Liver (tissue), 3 donors: ENCODE data around the gene SERPINB8.

Source experiments
- EGR1 ChIP-seq, 2 donors: IDR thresholded peaks; 2 replicates each; pipeline ENCODE4 v1.6.1; 2016 to 2018; ENCODE audit warnings: antibody characterized with exemption in 2 of 2, low read depth in 2 of 2
- HNF4A ChIP-seq, 2 donors: conservative IDR thresholded peaks; 2 replicates each; pipeline ENCODE4 v1.6.1; 2016; ENCODE audit warnings: antibody characterized with exemption in 2 of 2, mild to moderate bottlenecking in 2 of 2
- JUND ChIP-seq, 2 donors: IDR thresholded peaks; 2 replicates each; pipeline ENCODE4 v1.6.1; 2016; ENCODE audit warnings: antibody characterized with exemption in 2 of 2
- RAD21 ChIP-seq, 2 donors: IDR thresholded peaks; 2 replicates each; pipeline ENCODE4 v1.6.1; 2016; ENCODE audit warnings: antibody characterized with exemption in 2 of 2, mild to moderate bottlenecking in 2 of 2
- SP1 ChIP-seq: IDR thresholded peaks from 2 replicates; pipeline ENCODE4 v1.6.1; 2018; ENCODE audit warnings: antibody characterized with exemption, mild to moderate bottlenecking
- YY1 ChIP-seq: IDR thresholded peaks from 2 replicates; pipeline ENCODE4 v1.6.1; 2016; ENCODE audit warnings: antibody characterized with exemption, mild to moderate bottlenecking
- TF ChIP-seq, protein P1 (sequence below): IDR thresholded peaks from 2 replicates; pipeline ENCODE4 v1.6.1; 2016; ENCODE audit warnings: antibody characterized with exemption
- TF ChIP-seq, protein P2 (sequence below): fragments of 150-350 bp; IDR thresholded peaks from 2 replicates; pipeline ENCODE4 v1.5.1; 2017; ENCODE audit warnings: improper control_type of control experiment, low read depth, low read length; ENCODE audit not compliant: missing input control
- TF ChIP-seq, protein P3 (sequence below): IDR thresholded peaks from 2 replicates; pipeline ENCODE4 v1.6.1; 2016; ENCODE audit warnings: antibody characterized with exemption
- TF ChIP-seq, protein P4 (sequence below): IDR thresholded peaks from 2 replicates; pipeline ENCODE4 v1.6.1; 2016; ENCODE audit warnings: antibody characterized with exemption, mild to moderate bottlenecking
- TF ChIP-seq, protein P5 (sequence below): IDR thresholded peaks from 2 replicates; pipeline ENCODE4 v1.6.1; 2016; ENCODE audit warnings: antibody characterized with exemption
- donor health status: healthy.
- donor health status: healthy.

DNA sequence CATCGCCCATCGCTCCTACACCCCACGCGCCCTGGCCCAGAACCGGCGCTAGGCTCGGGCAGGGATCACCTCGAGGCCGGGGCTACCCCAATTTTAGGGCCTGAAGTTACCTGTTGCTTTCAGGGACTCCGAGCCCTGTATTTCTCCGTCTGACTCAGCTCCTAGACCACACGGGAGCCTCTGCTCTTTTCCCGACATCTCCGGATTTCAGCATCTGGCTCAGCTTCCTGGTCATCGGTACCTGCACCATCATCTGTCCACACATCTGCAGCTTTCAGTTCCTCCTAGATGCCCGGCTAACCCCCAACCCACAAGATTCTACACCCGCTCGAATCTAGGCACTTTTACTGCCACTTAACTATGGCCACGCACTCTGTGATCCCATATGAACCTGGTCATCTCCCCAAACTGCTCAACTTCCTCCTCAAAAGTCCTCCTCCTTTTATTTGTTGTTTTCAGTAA, 32.9 kb upstream of the SERPINB8 start:
- TF ChIP-seq, protein P1, sequence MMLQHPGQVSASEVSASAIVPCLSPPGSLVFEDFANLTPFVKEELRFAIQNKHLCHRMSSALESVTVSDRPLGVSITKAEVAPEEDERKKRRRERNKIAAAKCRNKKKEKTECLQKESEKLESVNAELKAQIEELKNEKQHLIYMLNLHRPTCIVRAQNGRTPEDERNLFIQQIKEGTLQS, result no peak
- TF ChIP-seq, protein P2, sequence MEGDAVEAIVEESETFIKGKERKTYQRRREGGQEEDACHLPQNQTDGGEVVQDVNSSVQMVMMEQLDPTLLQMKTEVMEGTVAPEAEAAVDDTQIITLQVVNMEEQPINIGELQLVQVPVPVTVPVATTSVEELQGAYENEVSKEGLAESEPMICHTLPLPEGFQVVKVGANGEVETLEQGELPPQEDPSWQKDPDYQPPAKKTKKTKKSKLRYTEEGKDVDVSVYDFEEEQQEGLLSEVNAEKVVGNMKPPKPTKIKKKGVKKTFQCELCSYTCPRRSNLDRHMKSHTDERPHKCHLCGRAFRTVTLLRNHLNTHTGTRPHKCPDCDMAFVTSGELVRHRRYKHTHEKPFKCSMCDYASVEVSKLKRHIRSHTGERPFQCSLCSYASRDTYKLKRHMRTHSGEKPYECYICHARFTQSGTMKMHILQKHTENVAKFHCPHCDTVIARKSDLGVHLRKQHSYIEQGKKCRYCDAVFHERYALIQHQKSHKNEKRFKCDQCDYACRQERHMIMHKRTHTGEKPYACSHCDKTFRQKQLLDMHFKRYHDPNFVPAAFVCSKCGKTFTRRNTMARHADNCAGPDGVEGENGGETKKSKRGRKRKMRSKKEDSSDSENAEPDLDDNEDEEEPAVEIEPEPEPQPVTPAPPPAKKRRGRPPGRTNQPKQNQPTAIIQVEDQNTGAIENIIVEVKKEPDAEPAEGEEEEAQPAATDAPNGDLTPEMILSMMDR, result no peak
- TF ChIP-seq SP1 (no peak), YY1 (no peak), HNF4A (conservative IDR thresholded peaks at IDR 0.05) (no peak), RAD21 (IDR thresholded peaks at IDR 0.05) (no peak), EGR1 (IDR thresholded peaks at IDR 0.05; ENCODE audit: low read depth in 2 of 2) (no peak), JUND (IDR thresholded peaks at IDR 0.05) (no peak)
- TF ChIP-seq, protein P3, sequence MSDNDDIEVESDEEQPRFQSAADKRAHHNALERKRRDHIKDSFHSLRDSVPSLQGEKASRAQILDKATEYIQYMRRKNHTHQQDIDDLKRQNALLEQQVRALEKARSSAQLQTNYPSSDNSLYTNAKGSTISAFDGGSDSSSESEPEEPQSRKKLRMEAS, result no peak
- TF ChIP-seq, protein P4, sequence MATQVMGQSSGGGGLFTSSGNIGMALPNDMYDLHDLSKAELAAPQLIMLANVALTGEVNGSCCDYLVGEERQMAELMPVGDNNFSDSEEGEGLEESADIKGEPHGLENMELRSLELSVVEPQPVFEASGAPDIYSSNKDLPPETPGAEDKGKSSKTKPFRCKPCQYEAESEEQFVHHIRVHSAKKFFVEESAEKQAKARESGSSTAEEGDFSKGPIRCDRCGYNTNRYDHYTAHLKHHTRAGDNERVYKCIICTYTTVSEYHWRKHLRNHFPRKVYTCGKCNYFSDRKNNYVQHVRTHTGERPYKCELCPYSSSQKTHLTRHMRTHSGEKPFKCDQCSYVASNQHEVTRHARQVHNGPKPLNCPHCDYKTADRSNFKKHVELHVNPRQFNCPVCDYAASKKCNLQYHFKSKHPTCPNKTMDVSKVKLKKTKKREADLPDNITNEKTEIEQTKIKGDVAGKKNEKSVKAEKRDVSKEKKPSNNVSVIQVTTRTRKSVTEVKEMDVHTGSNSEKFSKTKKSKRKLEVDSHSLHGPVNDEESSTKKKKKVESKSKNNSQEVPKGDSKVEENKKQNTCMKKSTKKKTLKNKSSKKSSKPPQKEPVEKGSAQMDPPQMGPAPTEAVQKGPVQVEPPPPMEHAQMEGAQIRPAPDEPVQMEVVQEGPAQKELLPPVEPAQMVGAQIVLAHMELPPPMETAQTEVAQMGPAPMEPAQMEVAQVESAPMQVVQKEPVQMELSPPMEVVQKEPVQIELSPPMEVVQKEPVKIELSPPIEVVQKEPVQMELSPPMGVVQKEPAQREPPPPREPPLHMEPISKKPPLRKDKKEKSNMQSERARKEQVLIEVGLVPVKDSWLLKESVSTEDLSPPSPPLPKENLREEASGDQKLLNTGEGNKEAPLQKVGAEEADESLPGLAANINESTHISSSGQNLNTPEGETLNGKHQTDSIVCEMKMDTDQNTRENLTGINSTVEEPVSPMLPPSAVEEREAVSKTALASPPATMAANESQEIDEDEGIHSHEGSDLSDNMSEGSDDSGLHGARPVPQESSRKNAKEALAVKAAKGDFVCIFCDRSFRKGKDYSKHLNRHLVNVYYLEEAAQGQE, result no peak
- TF ChIP-seq, protein P5, sequence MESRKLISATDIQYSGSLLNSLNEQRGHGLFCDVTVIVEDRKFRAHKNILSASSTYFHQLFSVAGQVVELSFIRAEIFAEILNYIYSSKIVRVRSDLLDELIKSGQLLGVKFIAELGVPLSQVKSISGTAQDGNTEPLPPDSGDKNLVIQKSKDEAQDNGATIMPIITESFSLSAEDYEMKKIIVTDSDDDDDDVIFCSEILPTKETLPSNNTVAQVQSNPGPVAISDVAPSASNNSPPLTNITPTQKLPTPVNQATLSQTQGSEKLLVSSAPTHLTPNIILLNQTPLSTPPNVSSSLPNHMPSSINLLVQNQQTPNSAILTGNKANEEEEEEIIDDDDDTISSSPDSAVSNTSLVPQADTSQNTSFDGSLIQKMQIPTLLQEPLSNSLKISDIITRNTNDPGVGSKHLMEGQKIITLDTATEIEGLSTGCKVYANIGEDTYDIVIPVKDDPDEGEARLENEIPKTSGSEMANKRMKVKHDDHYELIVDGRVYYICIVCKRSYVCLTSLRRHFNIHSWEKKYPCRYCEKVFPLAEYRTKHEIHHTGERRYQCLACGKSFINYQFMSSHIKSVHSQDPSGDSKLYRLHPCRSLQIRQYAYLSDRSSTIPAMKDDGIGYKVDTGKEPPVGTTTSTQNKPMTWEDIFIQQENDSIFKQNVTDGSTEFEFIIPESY, result no peak
